HUDEP-2 (cell line): ENCODE results near the gene IRF2BP1.
A peak's percentile ranks its signal among the peaks of the same experiment; 100 is the strongest.
"Not testable (repeated sequence)": the region's sequence is repeated elsewhere in the genome, so short reads cannot be mapped to it uniquely, and the experiment has no call there.

ENCODE experiments used
- DNase-seq, 76 experiments: peaks; one replicate each; lab custom pipeline; 2025; ENCODE audit not compliant: unreplicated experiment in 76 of 76; lab: John Stamatoyannopoulos, UW

Gene IRF2BP1

GRCh38 chr19:45882652-45883585 lies 3.0 kb downstream of the IRF2BP1 start:
- DNase-seq, result peak in 73 of 76 experiments; percentile 39 to 92 (median 83)

- DNase-seq, result no peak
These were observed 3.9 kb downstream of the IRF2BP1 start for GRCh38 chr19:45881909-45882528.

GRCh38 chr19:45881082-45881908 lies 4.6 kb downstream of the IRF2BP1 start:
- no peak for DNase-seq

GRCh38 chr19:45879971-45880370 lies 6.0 kb downstream of the IRF2BP1 start:
- DNase-seq, result no peak

GRCh38 chr19:45879055-45879454 lies 6.9 kb downstream of the IRF2BP1 start:
- DNase-seq, result no peak

- DNase-seq, result no peak
These were observed 7.7 kb downstream of the IRF2BP1 start for GRCh38 chr19:45878043-45878794.

GRCh38 chr19:45876411-45877197 lies 9.3 kb downstream of the IRF2BP1 start:
- no peak for DNase-seq

- no peak for DNase-seq
These were observed 9.9 kb downstream of the IRF2BP1 start for GRCh38 chr19:45876161-45876410.

- DNase-seq, result no peak
These were observed 11.3 kb downstream of the IRF2BP1 start for GRCh38 chr19:45874620-45874966.

- DNase-seq, result no peak
These were observed 12.6 kb downstream of the IRF2BP1 start for GRCh38 chr19:45873219-45873772.

- DNase-seq, result no peak
These were observed 13.6 kb downstream of the IRF2BP1 start for GRCh38 chr19:45872095-45872919.

- no peak for DNase-seq
These were observed 15.1 kb downstream of the IRF2BP1 start for GRCh38 chr19:45870798-45871197.

GRCh38 chr19:45867241-45867640 lies 18.7 kb downstream of the IRF2BP1 start:
- DNase-seq, result not testable (repeated sequence)

GRCh38 chr19:45866400-45867176 lies 19.4 kb downstream of the IRF2BP1 start:
- DNase-seq, result no peak

- no peak for DNase-seq
These were observed 20.5 kb downstream of the IRF2BP1 start for GRCh38 chr19:45865269-45865948.

- no peak for DNase-seq
These were observed 21.3 kb downstream of the IRF2BP1 start for GRCh38 chr19:45864629-45865082.

GRCh38 chr19:45863840-45864628 lies 21.9 kb downstream of the IRF2BP1 start, which contains the start of gene FOXA3:
TSS of gene FOXA3 (plus strand) at chr19:45864326. CDS start at chr19:45864457, 131 bp downstream.
- DNase-seq, result peak in 50 of 76 experiments; percentile 16 to 68 (median 44)
